ENCODE data around the gene FAM117A.

- TF ChIP-seq CTCF (conservative IDR thresholded peaks at IDR 0.05; ENCODE audit: low read depth, low read length) (no peak), CEBPB (IDR thresholded peaks at IDR 0.05; ENCODE audit: low read depth, low read length) (no peak), SMC3 (IDR thresholded peaks at IDR 0.05; ENCODE audit: low read depth, low read length) (no peak)
Observed at GRCh38 chr17:49725452-49726130, 38.3 kb downstream of the FAM117A start.
